GM23338 (cell line): ENCODE measurements around the gene NR1D1. TPM values are rescaled to one million over a fixed set of nuclear protein-coding genes. Genes with fewer than 3 reads are reported as not detected.

Source experiments
- EZH2 ChIP-seq: fragments of 200-600 bp; sonication (generic); IDR thresholded peaks from one replicate; pipeline ENCODE4 v1.8.0; 2017; ENCODE audit warnings: antibody characterized with exemption, mild to moderate bottlenecking, low read depth; ENCODE audit not compliant: unreplicated experiment
- EZH2phosphoT487 ChIP-seq: fragments of 200-600 bp; sonication (generic); IDR thresholded peaks from one replicate; pipeline ENCODE4 v1.8.1; 2018; ENCODE audit warnings: antibody characterized with exemption; ENCODE audit not compliant: unreplicated experiment
- JUNB ChIP-seq: IDR thresholded peaks from one replicate; pipeline ENCODE4 v1.6.1; 2016; ENCODE audit warnings: antibody characterized with exemption; ENCODE audit not compliant: unreplicated experiment
- NANOG ChIP-seq: IDR thresholded peaks from 2 replicates; pipeline ENCODE4 v1.6.1; 2016; ENCODE audit warnings: antibody characterized with exemption, borderline replicate concordance
- REST ChIP-seq: IDR thresholded peaks from one replicate; pipeline ENCODE4 v1.6.1; 2018; ENCODE audit warnings: antibody characterized with exemption; ENCODE audit not compliant: unreplicated experiment
- ZNF331 ChIP-seq: fragments of 250-450 bp; sonication (Bioruptor Pico); IDR thresholded peaks from 2 replicates; pipeline ENCODE4 v1.5.0; 2020; ENCODE audit warnings: low read depth, mild to moderate bottlenecking, moderate library complexity
- ZNF462 ChIP-seq: fragments of 250-450 bp; sonication (Bioruptor Pico); IDR thresholded peaks from 2 replicates; pipeline ENCODE4 v1.5.0; 2020; ENCODE audit warnings: mild to moderate bottlenecking, moderate library complexity
- polyA plus RNA-seq: library from polyadenylated mRNA; unstranded; fragments of >200 nt; fragmentation: Nextera tagmentation; extraction: Ambion mirVana; gene quantifications from 2 replicates; pipeline ENCODE4 v1.2.1, GENCODE V29; 2016
- total RNA-seq: library from RNA; depleted of rRNA; stranded (reverse); fragments of >200 nt; shearing (Covaris generic); gene quantifications from 2 replicates; pipeline ENCODE4 v1.2.3, GENCODE V29; 2014

Gene NR1D1
- total and polyA plus RNA-seq, 2 experiments from 2014 or later, result 3.3 to 4.2 TPM

DNA sequence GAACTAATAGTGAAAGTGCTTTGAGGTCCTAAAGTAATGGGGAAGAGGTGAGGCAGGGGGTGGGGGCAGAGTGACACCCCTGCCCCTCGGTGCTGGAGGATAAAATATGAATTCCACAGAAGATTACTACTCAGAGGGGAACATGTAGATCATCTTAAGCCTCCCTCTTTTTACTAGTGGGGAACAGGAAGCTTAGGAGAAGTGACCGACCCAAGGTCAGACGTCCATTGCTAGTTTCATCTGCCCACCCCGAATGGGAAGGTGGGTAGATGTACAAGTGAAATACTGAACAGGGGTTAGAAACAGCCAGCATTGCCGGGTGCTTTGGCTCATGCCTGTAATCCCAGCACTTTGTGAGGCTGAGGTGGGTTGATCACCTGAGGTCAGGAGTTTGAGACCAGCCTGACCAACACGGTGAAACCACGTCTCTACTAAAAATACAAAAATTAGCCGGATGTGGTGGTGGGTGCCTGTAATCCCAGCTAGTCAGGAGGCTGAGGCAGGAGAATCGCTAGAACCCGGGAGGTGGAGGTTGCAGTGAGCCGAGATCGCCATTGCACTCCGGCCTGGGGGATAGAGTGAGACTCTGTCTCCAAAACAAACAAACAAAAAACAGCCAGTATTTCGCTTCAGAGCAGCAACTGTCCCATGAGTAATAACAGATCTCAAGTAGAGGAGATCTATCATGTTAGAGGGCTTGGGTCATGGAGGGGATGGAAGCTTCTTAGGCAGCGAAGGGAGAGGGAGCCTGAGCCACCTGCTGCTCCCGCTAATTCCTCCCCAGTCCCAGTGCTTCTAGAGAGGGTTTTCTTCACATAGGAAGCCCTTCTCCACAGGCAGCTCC, 1.2 kb upstream of the NR1D1 start (continued):
- no peak for TF ChIP-seq ZNF462 (CRISPR knock-in tag)
- TF ChIP-seq REST, result no peak
- TF ChIP-seq NANOG, result no peak
- TF ChIP-seq EZH2, result no peak
- TF ChIP-seq ZNF331, result no peak
- no peak for TF ChIP-seq JUNB
- no peak for TF ChIP-seq EZH2phosphoT487
